ENCODE results near the gene TMEFF2.

TMEFF2 gene

DNA sequence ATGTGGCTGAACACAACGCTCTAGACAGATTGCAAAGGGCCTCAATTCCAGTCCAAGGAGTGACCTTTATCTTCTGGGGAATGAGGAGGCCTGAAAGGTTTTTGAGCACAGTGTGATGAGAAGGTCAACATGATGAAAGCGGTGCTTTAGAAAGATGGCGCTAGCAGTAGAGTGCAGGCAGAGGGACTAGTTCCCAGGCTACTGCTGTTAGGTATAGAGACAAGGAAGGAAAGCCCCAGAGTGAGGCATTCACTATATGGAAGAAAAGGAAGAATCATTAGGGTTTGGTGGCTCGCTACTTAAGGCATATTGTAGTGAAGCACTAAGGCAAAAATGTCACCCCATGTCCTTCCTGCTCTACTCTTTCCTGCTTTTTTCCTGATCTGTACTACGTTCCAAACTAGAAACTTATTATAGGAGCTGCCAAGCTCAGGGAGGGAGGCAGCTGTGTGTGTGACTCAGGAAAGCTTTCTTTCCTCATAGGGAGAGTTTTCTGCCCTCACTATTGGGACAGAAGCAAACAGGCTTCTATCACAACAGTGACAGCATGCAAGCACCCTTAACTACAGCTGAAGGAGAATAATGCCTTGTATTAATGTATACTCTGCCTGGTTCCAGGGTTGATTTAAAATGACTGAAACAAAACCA lies 187.0 kb downstream of the TMEFF2 start:
- no peak for DNase-seq

DNA sequence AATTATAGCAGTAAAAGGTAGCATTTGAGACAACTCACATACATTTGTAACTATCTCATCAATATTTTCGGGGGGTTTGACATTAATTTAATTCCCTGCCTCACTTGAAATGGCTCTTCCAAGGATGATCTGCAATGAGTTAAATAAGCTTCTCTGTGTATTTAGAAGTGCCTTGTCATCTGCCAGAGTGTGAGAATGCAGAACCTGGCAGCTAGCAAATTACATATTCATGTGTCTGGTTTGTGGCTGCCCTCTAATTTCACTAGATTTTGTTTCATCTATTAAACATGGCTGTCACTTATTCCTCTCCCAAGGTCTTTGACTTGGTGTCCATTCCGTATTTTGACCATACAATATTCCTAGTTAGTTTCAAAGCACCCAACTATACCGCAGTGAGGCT lies 189.5 kb downstream of the TMEFF2 start:
- DNase-seq: no peak

DNA sequence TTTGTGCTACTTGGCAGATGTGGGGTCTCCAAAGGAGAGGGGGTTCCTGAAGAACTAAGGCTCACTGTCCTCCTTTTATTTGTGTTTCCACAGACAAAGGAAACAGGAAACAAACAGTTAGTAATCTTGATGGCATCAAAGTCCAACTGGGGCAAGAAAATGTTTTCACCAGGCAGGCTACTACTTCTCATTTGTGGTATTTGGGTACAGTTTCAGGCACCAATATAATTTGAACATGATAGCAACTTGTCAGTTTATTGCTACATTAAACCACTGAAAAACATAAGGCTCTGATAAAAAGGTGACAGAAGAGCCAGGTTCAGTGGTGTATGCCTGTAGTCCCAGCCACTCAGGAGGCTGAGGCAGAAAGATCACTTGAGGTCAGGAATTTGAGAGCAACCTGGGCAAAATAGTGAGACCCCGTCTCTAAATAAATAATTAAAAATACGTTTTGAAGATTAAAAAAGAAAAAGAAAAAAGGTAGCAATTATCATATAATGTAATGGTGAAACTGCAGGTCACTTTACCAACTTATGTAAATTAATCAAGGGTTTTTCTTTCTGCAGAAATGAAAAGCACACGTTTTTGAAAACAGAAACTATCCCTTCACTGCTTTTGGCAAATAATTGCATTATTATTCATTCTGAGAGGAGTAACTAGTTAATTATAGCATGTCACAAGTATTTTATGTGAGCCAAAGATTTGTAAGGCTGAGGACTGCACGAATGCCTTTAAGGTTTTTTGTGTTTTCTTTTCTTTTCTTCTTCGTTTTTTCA lies 190.4 kb downstream of the TMEFF2 start:
- no peak for DNase-seq

DNA sequence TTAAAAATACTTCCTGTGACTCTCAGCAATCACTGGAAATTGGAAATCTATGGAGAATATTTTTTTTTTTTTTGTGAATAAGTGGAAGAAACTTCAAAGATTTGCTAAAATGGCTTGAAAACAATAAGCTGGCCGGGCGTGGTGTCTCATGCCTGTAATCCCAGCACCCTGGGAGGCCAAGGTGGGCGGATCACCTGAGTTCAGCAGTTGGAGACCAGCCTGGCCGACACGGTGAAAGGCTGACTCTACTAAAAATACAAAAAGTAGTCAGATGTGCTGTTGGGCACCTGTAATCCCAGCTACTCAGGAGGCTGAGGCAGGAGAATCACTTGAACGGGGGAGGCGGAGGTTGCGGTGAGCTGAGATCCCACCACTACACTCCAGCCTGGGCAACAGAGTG lies 192.3 kb downstream of the TMEFF2 start:
- no peak for DNase-seq

DNA sequence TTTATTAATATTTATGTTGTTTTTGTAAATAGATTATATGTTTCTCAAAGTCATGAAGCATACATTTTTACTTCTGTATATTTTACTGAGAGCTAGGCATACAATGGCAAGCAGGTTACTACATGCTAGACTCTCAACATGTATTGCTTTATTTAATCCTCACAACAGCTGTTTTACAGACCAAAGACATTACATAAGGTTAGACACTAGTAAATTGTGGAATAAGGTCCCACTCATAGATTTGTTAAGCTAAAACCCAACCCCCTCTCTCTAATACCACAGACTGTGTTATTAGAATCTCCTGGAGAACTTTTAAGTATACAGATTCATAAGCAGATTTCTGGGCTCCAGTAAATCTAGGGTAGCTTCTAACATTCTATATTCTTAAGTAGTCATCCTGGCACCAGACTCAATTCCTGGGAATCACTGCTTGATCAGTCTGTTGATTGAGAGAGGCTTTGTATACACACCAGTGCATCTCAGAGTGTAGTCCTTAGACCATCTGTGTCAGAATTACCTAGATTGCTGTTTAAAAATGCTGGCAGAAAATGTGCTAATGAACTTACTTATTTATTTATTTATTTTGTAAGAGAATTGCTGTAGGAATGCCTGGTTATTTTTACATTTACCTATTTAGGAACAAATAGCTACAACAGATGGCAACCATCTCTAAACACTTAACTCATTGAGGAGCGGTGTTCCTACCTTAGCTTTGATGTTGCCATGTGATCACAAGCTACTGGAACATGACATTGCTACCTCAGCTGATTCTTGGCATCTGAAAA lies 194.3 kb downstream of the TMEFF2 start:
- DNase-seq: peak; percentile 89

GRCh38 chr2:191999101-191999841 lies 195.5 kb downstream of the TMEFF2 start:
- DNase-seq: peak; percentile 60

DNA sequence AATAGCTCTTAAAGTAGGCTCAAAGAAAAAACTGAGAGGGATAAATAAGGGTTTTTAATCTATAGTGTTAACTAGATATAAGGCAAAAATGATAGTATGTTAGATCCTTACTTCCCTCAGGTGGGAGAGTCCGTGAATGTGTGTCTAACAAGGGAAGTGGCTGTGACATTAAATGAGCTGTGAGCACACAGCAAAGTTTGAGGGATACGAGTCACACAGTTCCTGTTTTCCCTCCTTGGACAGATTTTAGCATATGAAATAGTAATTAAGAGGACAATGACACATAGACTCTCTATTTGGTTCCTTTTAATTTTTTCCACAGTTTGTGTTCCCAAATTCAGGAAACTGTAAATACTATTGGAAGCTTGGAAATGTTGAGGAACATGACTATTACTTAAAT lies 199.4 kb downstream of the TMEFF2 start:
- DNase-seq: no peak

DNA sequence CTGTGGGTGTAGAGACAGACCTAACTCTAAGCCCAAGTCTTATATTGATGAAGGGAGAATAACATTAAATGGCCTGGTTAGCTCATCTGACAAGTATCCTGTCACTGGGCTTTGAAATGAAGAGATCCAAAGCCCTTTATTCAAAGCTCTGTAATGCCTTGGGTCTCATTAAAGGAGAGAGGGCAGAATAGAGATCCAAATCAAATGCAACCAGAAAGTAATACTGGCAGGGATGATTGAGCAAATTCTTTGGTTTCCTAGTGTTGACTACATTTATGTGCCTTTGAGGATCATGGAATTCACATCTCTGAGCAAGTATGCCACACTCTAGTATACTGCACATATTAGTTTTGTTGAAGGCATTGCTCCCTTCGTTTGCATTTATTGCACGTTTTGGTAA lies 200.0 kb downstream of the TMEFF2 start:
- no peak for DNase-seq

GRCh38 chr2:191991442-191991841 lies 203.3 kb downstream of the TMEFF2 start:
- no peak for DNase-seq

- no peak for DNase-seq
Measured at GRCh38 chr2:191985740-191986139, 209.0 kb downstream of the TMEFF2 start.

DNA sequence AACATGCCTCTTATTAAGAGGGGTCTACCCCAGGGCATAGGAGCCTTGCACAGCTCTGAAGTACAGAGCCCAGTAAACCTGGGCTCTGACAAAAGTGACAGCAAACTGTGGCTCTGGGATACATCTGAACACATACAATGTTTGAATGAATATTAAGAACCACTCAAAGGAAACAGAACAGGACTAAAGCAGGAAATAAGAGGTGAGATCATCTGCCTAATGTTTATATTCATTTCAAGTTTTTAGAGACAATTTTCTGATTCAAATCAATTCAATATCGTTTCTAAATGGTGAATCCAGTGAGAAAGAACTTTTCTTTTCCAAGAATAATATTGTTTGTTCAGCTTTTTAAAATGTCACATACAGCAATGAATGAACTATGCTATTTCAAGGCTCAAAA lies 211.1 kb downstream of the TMEFF2 start:
- DNase-seq: no peak

- no peak for DNase-seq
Measured at GRCh38 chr2:191983186-191983585, 211.5 kb downstream of the TMEFF2 start.

DNA sequence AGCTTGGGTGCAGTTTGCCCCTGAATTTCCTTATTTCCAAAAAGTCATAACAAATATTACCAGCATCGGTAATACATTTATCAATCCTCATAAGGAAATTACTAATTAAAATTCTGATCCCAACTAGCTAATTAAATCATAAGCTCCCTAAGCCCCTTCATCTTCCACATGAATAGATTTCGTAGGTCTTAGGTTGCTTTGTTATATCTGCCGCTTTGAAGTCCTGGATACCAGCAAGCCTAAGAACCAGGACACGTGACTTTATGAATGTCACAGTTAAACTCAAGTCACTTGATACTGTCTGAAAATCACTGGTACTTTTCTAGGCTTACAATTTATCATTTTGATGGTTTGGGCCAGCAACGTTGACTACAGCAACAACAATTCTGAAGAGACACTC lies 213.0 kb downstream of the TMEFF2 start:
- DNase-seq: no peak

DNA sequence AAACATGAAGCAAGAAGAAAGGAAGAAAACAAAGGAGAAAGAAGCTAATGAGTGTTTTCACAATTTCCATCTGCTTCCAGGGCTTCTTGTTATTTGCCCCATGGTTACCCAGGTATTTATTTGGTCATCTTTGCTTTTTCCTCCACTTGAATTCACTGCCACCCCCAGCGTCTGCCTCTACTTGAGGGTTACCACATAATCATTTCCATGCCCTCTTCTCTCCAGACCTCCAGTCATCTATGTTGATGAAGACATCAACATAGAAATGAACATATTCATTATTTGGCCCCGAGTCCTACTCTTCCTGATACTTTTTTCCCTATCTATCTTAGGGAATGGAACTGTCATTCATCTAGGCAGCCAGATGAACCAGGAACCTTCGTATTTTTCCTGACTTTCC lies 214.2 kb downstream of the TMEFF2 start:
- DNase-seq: no peak

GRCh38 chr2:191979221-191979730 lies 215.5 kb downstream of the TMEFF2 start:
- no peak for DNase-seq

GRCh38 chr2:191977754-191978153 lies 217.0 kb downstream of the TMEFF2 start:
- no peak for DNase-seq

DNA sequence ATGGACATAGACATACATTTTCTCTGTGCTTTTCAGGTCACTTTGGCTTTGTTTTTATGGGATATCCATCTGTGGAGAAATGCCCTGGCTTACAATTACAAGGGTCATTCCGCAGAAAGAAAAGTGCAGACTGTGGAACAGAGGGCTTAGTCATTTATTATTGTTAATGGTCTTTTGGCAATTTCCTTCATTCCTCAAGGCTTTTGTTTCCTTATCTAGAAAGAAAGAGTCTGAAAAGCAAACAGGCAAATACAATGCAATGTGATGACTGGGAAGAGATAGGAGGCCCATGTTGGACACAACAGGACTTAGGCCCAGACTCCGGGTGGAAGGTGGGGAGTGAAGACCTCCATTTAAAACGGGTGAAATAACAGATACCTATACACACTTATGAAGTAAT lies 218.3 kb downstream of the TMEFF2 start:
- no peak for DNase-seq

DNA sequence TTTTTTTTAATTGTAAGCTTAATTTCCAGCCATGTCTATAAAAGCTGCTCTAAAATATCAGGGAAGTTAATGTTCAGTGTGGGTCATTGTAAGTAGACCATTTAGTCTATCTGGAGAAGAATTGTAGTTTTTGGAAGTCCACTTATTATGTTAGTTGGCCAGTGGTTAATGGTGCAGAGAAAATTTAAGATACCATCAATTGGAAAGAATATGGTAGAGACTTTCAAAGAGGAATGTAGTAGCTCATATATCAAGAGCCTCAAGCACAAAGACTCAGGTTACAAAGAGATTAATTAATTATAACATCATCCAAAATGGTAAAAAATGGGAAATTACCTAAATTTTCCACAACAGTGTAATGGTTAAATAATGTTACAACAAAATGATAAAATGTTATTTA lies 220.1 kb downstream of the TMEFF2 start:
- DNase-seq: no peak

GRCh38 chr2:191970867-191971266 lies 223.9 kb downstream of the TMEFF2 start:
- no peak for DNase-seq

GRCh38 chr2:191968120-191968519 lies 226.6 kb downstream of the TMEFF2 start:
- DNase-seq: no peak

DNA sequence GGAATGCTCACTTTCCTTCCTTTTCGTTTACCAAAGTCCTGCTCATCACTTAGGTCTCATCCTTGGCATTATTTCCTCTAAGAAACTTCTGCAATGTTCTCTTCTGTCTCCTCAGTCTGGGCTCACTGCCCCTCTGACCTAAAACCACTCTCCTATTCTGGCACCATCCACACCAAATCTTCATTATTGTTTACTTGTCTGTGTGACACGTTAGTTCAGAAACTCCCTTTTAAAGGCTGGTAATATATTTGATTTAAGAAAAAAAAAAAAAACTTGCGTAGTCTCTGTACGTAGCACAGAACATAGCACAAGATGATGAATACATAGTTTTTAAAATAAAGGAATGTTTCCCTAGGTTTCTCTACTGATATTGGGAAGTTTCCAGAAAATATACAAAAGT lies 229.0 kb downstream of the TMEFF2 start:
- DNase-seq: no peak

- DNase-seq: no peak
Measured at GRCh38 chr2:191961556-191961955, 233.2 kb downstream of the TMEFF2 start.

DNA sequence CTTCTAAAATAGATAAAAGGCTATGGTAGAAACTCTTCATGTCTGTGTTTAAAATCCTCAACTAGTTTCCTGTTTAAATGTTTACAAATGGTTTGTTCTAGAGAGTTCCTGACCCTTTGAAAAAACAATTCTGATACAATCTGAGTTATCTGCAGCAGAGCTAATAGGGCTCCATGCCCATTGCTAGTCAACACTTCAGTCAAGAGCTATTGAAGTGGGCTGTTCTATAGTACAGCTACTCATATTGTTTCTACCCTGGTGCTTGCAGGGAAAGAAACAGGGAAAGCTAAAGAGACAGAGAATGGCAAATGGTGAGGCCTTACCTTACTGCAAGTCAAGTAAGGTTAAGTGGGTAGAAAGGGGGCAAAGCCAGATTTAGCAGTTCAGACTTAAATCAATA lies 235.5 kb downstream of the TMEFF2 start:
- no peak for DNase-seq

Measured in NCI-H446 treated with DMSO at 0.1 percent for 48 hours (cell line).